Transverse colon (tissue), 4 donors: Measurements from ENCODE around the gene KRT83.

Source experiments
- EP300 ChIP-seq: sonication (generic); formaldehyde crosslinking; IDR thresholded peaks from one replicate; pipeline ENCODE4 v1.6.1; 2017; ENCODE audit warnings: antibody characterized with exemption, low read depth
- POLR2A ChIP-seq: fragments of 450-650 bp; IDR thresholded peaks from one replicate; pipeline ENCODE4 v1.6.1; 2016; ENCODE audit warnings: antibody characterized with exemption, mild to moderate bottlenecking, moderate library complexity
- POLR2AphosphoS5 ChIP-seq, 3 donors: sonication (generic); formaldehyde crosslinking; IDR thresholded peaks; one replicate each; pipeline ENCODE4 v1.6.1; 2016; ENCODE audit warnings: antibody characterized with exemption in 3 of 3
- TF ChIP-seq, protein P1 (sequence below), 5 experiments: fragments of 200-600 bp in 3 of 5; fragments of 450-650 bp in 2 of 5; sonication (generic) in 3 of 5; IDR thresholded peaks; 1 replicate in 2 of 5; 2 replicates in 3 of 5; pipeline ENCODE4 v1.5.1; 2016 to 2017; ENCODE audit warnings: antibody characterized with exemption in 5 of 5, inconsistent platforms in 3 of 5, mild to moderate bottlenecking in 2 of 5, moderate library complexity in 1 of 5

DNA sequence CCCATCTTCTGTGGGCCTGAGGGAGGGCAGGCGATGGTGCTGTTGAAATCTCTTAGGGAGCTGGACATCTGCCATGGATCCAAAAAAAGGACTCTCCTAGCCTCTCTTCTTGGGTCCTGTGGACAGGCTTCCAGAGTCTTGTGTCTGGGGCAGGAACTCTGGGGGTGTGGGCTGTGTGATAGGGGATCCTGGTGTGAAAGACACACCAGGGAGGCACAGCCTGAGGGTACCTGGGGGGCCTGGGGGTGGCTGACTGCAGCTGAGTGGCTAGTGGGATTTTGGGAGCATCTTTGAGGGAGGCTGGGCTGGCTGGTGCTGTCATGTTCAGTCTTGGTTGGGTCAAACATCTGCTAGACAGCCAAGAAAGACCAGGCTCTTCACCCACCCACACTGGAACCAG lies 1.8 kb upstream of the KRT83 start:
- TF ChIP-seq POLR2AphosphoS5 (IDR thresholded peaks at IDR 0.05) = no peak
- TF ChIP-seq, protein P1, sequence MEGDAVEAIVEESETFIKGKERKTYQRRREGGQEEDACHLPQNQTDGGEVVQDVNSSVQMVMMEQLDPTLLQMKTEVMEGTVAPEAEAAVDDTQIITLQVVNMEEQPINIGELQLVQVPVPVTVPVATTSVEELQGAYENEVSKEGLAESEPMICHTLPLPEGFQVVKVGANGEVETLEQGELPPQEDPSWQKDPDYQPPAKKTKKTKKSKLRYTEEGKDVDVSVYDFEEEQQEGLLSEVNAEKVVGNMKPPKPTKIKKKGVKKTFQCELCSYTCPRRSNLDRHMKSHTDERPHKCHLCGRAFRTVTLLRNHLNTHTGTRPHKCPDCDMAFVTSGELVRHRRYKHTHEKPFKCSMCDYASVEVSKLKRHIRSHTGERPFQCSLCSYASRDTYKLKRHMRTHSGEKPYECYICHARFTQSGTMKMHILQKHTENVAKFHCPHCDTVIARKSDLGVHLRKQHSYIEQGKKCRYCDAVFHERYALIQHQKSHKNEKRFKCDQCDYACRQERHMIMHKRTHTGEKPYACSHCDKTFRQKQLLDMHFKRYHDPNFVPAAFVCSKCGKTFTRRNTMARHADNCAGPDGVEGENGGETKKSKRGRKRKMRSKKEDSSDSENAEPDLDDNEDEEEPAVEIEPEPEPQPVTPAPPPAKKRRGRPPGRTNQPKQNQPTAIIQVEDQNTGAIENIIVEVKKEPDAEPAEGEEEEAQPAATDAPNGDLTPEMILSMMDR (IDR thresholded peaks at IDR 0.05) = no peak
- no peak for TF ChIP-seq POLR2A
- no peak for TF ChIP-seq EP300
